Measurements from ENCODE around the gene GNB4.

GNB4 gene

DNA sequence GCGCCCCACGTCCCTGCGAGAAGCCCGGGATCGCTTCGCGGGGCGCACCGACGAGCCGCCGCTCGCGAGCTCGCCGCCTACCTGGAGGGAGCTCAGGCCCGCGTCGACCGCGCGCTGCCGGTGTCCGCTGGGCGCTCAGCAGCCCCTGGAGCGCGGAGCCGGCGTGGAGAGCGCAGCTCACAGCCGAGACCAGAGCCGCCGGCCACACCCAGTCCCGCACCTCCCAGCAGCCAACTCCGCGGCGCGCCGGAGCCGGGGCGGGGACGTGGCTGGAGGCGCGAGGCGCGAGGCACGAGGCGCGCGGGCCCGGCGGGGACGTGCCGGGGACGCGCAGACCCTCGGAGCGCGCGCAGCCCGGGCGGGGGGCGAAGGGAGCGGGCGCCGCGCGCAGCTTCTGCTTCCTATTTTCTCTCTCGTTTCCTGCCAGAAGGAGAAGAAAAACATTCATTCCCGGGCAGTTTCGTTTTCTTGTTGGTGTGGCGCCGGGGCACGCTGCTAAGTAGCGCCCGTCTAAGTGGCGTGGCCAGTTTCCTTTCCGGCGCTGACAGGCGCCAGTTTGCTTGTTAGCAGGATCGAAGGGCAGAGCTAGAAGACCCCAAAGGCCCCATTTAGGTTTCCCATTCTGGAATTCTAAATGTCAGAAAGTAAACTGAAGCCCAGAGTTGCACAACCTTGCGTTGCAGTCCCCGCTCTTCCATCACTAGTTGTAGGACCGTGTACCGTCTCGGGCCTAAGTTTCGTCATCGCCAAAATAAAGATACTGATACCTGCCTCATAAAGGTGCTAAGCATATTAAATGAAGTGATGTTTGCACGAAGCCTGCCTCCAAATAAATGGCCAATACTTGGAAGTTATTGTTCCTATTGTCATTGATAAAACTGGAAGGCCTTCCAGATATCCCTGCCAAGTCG, at the start of gene GNB4:
Gene GNB4 (minus strand): TSS at position 206 of the 911 bp plus-strand sequence. CDS start 25,270 bp downstream, outside the sequence.
- ATAC-seq (peak; percentile 75), DNase-seq (peak; percentile 68)

DNA sequence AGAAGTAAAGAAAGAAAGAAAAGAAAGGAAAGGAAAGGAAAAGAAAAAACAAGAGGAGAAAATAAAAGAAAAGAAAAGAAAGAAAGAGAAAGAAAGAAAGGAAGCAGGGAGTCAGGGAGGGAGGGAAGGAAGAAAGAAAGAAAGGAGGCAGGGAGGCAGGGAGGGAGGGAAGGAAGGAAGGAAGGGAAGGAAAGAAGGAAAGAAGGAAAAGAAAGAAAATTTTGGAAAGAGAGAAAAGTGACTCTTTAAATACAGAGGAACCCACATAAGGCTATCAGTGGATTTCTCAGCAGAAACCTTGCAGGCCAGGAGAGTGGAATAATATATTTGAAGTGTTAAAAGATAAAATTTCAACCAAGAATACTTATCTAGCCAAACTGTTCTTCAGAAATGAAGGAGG, 44.2 kb upstream of the GNB4 start:
- DNase-seq (no peak), ATAC-seq (no peak)

DNA sequence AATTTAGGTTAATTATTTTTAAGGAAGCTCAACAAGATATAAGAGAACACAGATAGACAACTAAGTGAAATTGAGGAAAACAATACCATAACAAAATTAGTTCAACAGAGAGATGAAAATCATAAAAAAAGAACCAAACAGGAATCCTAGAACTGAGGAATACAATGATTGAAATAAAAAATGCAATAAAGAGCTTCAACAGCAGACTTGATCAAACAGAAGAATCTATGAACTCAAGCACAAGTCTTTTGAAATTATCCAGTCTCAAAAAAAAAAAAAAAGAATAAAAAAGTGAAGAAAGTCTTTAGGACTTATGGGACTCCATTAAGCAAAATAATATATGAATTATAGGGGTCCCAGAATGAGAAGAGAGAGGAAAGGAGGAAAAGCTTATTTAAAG, 42.0 kb upstream of the GNB4 start:
- DNase-seq: no peak
- ATAC-seq: no peak

DNA sequence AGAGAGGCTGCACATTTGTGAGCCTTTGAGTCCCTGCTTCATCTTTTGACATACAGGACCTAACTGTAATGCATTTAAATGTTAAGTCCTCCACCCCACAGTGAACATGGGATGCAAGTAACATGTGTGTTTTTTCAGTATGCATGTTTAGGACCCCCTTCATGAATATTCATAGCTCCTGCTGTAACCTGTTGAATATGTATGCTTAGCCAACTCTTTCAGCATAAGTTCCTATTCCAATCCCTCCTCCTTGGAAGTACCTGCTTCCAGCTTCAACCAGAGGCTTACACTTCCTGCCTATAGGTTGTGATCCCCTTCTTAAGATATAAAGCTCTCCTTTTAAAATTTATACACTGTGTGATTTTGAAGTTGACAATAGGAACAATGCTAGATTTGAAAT, 36.9 kb upstream of the GNB4 start:
- ATAC-seq (no peak), DNase-seq (no peak)

DNA sequence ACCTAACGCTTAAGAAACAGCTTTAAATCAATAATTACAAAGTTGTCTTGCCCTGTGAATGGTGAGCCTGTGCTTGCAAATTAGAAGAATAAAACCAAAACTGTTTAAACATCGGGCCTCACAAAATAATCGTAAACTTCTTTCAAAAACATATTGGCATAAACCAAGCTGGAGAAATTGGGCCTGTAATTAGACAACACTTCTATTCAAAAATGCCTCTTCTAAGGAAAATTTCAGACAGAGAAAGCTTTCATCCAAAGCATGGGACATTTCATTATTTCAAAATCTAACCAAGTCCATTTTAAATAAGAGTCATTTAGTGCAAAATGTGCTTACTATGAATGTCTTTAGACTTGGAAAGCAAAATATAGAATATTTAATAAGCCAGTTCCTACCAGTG, 35.5 kb upstream of the GNB4 start:
- no peak for DNase-seq
- no peak for ATAC-seq

DNA sequence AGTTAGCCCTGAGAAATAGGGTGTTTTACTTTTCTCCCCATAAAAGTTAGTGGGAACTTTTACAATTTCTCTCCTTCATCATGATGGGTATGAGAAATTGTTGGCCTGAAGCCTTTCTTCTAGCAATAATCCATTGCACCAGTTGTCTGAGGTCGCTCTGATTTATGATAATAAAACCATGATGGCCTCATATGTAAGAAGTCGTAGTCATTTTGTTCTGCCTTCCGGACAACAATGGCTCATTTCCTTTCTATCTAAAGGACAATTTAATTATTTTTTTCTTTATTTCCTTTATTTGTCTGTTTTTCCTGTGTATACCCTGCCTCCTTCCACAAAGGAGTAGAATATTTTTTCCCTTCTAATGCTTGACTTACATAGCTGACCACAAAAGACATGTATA, 31.6 kb upstream of the GNB4 start:
- no peak for DNase-seq
- ATAC-seq: no peak

DNA sequence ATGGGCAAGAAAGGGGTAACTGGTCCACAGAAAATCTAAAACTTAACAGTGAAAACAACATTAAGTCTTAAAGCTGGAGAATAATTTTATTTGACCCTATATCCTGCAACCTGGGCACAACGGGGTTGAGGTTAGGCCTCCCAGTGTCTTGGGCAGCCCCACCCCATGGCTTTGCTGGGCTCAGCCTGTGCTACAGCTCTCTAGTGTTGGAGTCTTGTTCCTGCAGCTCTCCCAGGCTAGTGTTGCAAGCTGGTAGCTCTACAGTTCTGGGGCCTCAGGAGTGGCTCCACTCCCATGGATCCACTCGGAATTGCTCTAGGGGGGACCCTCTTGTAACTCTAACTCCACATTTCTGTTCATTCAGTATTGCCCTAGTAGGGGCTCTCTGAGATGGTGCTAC, 24.9 kb upstream of the GNB4 start:
- no peak for ATAC-seq
- DNase-seq: no peak

DNA sequence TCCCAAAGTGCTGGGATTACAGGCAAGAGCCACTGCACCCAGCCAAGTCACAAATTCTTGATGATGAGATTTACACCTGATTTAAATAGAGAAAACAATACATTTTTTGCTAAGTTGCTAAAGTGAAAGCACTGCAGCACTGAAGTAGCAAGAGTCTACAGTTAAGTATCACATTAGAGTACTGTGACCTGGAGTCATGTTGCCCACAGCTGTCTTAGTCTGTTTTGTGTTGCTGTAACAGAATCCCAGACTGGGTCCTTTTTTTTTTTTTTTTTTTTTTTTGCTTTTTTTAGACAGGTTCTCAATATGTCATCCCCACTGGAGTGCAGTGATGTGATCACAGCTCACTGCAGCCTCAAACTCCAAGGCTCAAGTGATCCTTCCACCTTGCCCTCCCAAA, 23.2 kb upstream of the GNB4 start:
- DNase-seq: no peak
- ATAC-seq: no peak

DNA sequence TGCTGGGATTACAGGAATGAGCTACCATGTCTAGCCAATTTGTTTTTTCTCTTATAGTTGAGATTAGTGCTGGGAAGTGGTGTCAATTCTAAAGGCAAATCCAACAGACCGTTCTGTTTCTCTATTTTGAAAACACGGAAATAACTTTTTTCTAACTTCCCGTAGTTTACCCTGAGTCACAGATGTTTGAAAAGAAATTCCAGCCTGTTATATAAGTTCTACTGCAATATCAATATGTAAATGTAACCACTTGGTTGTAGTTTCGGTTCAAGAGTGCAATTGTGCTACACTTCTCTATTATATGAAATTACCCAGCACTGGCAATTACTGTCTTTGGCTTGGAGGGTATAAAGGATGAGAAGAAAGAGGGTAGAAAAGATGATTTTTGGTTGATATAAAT, 22.3 kb upstream of the GNB4 start:
- no peak for DNase-seq
- no peak for ATAC-seq

DNA sequence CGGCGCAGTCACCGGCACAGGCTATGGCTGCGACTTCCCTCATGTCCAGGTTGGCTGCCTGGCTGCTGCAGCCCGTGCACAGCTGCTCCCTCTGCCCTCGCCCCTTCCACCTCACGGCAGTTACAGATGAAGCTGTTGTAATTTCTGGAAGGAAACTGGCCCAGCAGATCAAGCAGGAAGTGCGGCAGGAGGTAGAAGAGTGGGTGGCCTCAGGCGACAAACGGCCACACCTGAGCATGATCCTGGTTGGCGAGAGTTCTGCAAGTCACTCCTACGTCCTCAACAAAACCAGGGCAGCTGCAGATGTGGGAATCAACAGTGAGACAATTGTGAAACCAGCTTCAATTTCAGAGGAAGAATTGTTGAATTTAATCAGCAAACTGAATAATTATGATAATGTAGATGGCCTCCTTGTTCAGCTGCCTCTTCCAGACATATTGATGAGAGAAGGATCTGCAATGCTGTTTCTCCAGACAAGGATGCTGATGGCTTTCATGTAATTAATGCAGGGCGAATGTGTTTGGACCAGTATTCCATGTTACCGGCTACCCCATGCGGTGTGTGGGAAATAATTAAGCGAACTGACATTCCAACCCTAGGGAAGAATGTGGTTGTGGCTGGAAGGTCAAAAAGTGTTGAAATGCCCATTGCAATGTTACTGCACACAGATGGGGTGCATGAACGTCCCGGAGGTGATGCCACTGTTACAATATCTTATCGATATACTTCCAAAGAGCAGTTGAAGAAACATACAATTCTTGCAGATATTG, 13.2 kb upstream of the GNB4 start:
- DNase-seq: peak; percentile 9
- ATAC-seq: no peak

DNA sequence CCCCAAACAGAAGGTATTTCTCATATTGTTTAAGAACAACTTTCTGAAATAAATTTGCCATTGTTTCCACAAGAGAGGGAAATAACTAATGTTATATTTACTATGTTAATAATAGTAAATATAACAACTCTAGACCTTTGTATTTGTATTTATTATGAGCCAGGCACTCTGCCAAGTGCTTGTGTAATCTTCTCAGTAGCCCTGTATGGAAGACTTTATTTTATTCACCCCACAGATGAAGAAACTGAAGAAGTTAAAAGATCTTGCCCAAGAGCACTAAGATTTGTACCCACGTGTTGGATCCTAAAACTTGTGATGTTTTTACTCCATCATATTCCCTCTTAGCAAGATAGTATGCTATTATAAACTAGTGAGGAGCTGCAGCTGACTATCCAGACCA, 12.0 kb upstream of the GNB4 start:
- ATAC-seq: no peak
- no peak for DNase-seq

DNA sequence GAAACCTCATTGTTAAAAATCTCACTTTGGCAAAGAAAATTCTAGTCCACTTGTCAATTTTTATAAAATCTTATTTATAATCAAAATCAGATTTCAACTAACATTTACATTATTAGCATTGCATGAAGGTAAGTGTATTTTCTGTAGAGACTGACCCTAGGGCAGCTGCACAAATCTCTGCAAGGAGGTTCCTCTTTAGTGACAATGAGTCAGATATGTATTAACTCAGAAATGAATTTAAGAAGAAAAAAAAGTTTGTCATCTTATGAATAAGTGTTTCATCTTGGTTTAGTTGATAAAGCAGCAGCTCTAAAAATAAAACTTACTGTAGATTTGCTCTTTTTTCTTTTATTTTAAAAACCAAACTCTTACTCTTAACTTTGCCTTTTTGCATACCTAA, 9.0 kb upstream of the GNB4 start:
- DNase-seq: no peak

DNA sequence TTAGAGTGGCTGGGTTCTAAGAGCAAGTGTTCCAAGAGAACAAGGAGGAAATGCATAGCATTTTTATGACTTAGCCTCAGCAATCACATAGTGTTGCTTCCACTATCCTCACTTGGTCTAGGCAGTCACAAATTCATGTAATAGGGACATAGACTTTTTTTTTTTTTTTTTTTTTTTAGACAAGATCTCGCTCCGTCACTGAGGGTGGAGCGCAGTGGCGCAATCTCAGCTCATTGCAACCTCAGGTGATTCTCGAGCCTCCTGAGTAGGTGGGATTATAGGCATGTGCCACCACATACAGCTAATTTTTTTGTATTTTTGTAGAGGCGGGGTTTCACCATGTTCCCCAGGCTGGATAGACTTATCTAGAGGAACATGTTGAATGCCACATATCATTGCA, 4.7 kb upstream of the GNB4 start:
- DNase-seq (no peak), ATAC-seq (no peak)

More for the DNA sequence above, 9.0 kb upstream of the GNB4 start:
- ATAC-seq: no peak

DNA sequence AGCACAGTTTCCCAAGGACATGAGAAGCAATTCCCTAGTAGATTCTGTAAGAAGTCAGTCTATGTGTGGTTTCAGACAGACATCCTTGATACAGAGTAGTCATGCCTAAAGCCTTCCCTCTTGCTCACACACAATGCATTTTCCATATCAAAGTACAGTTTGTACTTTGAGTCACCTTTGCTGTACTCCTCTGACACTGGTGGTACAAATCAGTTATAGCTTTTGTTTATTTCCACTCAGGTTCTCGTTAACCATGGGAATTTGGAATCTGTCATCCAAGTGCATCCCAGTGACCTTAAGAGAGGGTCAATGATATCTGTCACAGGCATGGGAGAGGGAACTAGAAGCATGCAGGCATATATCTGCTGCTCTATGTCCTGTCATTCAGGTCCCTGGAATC, 3.6 kb upstream of the GNB4 start:
- ATAC-seq: no peak
- DNase-seq: no peak

DNA sequence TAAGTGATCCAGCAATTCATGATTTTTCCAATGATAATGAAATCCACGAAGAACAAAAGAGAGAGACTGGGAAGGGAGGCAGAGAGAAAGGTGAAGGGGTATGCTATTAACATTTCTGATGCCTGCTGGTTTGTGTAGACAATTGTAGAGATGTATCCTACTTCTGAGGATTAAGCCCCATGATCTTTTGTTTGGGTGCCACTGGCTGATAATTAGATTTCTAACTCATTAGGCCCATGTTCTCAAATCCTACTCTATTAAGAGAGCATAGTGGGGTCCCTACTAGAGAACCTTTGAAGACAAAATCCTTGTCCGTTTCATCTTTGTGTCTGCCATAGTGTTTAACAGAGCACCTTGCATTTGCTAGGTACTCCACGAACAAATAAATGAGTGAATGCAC, 2.7 kb upstream of the GNB4 start:
- no peak for ATAC-seq
- DNase-seq: no peak

DNA sequence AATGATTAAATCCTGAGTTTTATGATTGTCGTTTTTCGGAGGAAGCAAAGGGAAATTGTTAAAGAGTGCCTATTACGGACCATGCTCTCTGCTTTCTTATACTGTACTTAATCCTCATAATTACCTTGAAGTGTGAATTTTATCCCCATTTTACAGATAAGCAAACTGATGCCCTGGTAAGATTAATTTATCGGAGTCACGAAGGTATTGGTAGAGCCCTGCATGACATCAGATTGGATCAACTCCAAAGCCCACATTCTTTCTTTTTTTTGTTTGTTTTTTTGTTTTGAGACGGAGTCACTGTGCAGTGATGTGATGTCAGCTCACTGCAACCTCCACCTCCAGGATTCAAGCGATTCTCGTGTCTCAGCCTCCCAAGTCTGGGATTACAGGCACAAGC, 1.6 kb upstream of the GNB4 start:
- no peak for DNase-seq
- ATAC-seq: no peak

DNA sequence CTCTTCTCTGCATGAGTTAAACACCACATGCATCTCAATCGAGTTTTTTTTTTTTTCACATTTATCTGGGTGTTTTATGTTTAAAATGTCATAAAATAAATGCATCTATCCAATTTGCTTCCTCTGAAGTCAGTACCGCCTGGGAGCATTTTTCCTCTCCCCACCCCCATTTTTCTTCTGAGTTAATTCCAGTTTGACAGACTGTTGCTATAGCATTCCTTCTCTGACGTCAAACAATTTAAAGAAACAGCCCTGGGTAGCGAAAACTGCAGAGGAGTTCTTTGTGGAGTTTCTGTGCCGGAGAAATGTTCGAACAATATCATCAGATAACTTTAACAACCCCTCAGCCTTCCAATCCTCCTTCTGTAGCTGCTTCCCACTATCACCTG, 900 bp upstream of the GNB4 start:
- DNase-seq: no peak
- ATAC-seq: no peak

DNA sequence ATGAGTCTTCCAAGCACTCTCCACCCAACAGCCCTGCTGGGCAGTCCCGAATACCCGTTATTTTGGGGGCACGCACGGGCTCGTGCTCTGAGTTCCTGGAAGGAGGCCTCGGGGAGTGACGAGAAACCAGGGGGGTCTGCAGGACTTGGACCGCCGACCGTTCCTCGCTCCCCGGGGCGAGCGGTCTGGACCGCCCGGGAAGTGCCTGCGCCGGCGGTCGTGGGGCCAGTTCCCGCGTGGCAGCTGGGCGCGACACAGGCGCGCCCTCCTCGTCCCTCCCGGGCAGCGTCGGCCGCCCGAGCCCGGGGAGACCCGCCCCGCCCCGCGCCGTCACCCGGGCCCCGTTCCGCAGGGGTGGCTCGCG, 387 bp downstream of the GNB4 start:
- peak; percentile 36 for DNase-seq
- peak; percentile 57 for ATAC-seq

DNA sequence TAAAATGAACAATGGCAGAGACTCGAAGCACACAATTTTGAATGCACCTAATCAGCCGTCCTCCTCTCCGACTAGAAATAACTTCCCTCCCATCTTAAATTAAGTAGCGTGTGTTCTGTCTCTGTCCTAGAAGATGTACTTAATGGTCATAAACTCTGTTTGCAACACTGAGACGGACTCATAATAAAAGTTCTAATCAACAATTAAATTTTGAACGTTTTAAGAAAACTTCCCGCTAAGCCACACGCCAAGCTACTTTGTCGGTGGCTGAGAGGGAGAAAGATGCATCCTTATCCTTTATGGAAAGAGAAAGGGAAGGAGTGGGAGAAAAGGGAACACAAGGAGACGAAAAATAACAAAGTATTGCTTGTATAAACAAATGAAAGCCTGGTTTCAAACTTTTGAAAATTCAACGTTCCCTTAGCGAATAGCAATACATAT, 989 bp downstream of the GNB4 start:
- no peak for DNase-seq
- no peak for ATAC-seq

DNA sequence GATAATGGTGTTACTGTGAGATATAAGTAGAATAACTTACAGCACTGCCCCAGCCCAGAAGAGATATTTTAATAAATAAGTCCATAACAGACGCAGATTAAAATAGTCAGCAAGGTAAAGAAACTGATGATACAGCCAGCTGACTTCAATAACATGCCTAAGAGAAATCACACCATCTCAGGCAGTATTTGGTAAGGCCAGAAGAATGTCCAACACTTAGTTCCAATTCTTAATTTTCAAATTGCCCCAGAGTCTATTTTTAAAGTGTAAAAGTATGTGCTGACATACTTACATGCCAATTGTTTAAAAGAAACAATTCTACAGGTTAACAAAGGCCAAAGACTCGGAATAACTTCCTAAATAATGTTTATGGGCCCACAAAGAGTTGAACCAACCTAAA, 1.6 kb downstream of the GNB4 start:
- no peak for DNase-seq
- ATAC-seq: no peak

DNA sequence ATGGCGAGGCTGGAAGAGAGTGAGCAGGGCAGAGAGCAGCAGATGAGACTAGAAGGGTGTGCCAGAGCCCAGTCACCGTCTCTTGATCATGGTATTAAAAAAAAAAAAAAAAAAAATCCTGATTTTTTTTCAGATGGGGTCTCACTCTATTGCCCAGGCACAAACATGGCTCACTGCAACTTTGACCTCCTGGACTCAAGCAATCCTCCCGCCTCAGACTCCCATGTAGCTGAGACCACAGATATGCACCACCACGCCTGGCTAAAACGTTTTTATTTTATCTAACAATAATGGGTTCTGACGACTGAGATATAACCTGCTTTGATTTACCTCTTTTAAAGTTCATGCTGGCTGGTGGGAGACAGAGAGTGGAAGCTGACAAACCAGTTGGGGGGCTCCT, 4.0 kb downstream of the GNB4 start:
- ATAC-seq: no peak
- no peak for DNase-seq

DNA sequence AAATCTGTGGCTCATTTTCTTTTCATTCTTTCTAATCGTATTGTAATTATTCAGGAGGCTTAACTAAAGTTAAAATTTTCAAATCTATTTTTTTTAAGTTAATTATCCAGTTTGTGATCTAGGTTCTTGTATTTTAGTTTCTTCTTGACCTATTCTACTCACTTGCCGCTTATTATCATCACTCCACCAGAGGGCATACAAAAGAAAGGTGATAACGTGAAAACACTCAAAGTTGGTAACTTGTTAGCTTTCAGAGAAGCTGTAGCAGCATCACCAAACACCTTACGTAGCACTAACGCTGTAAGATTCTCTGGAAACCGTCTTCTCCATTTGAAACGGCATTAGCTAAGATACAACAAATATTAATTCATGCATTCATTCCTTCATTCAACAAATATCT, 4.8 kb downstream of the GNB4 start:
- no peak for ATAC-seq
- no peak for DNase-seq

DNA sequence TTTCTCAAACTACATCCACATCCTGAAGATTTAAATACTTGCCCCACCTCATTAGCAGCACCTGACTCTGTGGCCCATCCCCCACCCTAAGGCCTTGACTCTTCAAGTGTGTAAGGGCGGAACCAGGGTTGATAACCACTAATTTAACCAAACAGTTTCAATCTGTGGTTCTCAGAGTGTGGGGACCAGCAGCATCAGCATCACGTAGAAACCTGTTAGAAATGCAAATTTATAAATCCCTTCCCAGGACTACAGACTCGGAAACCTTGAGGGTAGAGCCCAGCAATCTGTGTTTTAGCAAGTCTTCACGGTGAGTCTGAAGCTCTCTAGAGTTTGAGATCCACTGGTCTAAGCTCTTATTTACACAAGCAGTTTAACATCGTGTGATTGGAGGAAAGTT, 12.4 kb downstream of the GNB4 start:
- peak; percentile 13 for DNase-seq
- ATAC-seq: no peak

DNA sequence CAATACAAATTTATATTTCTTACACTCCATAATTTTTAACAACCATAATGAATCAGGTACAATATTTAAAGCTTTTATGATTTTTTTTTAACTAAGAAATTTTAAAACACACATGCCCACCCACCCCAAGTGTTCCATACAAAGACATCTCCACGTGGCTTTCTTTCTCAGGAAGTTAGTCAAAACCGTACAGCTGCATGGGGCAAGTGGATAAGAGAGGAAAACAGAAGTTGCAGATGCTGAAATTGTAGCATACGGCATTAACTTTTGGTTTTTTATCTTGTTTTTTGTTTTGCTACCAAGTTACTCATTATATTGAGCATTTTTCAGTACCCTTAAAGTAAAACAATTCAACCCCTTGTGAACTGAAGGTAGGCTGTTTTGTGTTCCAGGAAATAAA, 14.8 kb downstream of the GNB4 start:
- ATAC-seq (no peak), DNase-seq (no peak)

All from stimulated activated naive CD8-positive, alpha-beta T cell treated with anti-CD3 and anti-CD28 coated beads, Interleukin-15, Interleukin-2, amounts not matched to agents 100 U/mL and 50 U/mL, for 24 hours (primary cell).